Kidney epithelial cell (primary cell): Measurements from ENCODE around the gene PIEZO1. TPM values are rescaled to one million over a fixed set of nuclear protein-coding genes. Genes with fewer than 3 reads are reported as not detected.

ENCODE experiments used
- DNase-seq: peaks from one replicate; pipeline ENCODE4 v3.0.0-alpha.2; 2010; ENCODE audit warnings: low read depth
- H3K27me3 ChIP-seq: 2 replicates; pipeline ENCODE4 v1.6.0; 2011; ENCODE audit warnings: low read length; ENCODE audit not compliant: control insufficient read depth, insufficient read depth
- H3K36me3 ChIP-seq: 2 replicates; pipeline ENCODE4 v1.5.1; 2011; ENCODE audit warnings: low read length; ENCODE audit not compliant: control insufficient read depth, insufficient read depth
- H3K4me3 ChIP-seq: 2 replicates; pipeline ENCODE4 v1.5.1; 2011; ENCODE audit warnings: low read depth, mild to moderate bottlenecking, control low read depth, low read length
- total RNA-seq: library from RNA; depleted of rRNA; stranded (reverse); fragments of >200 nt; gene quantifications from 2 replicates; pipeline ENCODE4 v1.2.3, GENCODE V29; 2015
- TF ChIP-seq, protein P1 (sequence below): IDR thresholded peaks from 2 replicates; pipeline ENCODE4 v1.5.1; 2011; ENCODE audit warnings: mild to moderate bottlenecking, moderate library complexity, low read length, control low read depth, inconsistent platforms; ENCODE audit not compliant: insufficient read depth, poor library complexity, severe bottlenecking

The PIEZO1 gene
- total RNA-seq, 1 donor from 2014 or later: 309 TPM

DNA sequence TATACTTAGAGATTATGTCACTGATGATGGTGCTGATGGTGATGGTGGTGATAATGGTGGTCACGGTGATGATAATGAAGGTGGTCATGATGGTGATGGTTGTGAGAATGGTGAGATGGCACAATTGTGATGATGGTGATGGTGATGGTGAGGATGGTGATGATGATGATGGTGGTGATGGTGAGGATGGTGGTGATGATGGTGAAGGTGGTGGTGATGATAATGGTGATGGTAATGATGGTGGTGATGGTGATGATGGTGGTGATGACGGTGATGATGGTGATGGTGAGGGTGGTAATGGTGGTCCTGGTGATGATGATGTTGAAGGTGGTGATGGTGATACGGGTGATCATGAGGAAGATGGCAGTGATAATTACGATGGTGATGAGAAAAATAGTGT is 13.1 kb upstream of the PIEZO1 start:
- DNase-seq: no peak
- Histone ChIP-seq H3K27me3 (peaks cover 7% of the 10 kb centered on the region), H3K36me3 (no peaks in the 10 kb centered on the region), H3K4me3 (no peak overlapping the region)
- TF ChIP-seq, protein P1, sequence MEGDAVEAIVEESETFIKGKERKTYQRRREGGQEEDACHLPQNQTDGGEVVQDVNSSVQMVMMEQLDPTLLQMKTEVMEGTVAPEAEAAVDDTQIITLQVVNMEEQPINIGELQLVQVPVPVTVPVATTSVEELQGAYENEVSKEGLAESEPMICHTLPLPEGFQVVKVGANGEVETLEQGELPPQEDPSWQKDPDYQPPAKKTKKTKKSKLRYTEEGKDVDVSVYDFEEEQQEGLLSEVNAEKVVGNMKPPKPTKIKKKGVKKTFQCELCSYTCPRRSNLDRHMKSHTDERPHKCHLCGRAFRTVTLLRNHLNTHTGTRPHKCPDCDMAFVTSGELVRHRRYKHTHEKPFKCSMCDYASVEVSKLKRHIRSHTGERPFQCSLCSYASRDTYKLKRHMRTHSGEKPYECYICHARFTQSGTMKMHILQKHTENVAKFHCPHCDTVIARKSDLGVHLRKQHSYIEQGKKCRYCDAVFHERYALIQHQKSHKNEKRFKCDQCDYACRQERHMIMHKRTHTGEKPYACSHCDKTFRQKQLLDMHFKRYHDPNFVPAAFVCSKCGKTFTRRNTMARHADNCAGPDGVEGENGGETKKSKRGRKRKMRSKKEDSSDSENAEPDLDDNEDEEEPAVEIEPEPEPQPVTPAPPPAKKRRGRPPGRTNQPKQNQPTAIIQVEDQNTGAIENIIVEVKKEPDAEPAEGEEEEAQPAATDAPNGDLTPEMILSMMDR: no peak

DNA sequence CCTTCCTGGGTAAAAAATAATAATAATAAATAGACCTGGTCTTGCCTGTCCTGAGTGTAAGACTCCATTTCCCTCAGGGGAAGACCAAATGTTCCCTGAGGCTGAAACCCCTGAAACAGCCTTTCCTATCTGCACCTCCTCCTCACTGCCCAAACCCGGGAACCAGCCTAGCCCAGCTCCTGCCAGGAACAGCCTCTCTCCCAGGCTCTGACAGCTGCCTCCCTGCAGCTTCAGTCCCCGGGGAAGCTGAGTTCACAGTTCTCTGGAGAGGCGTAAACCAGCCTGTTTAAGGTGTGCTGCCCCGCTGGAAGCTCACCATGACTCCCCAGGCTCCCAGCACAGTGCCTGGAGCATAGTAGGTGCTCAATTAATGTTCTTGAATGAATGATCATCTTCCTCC is 11.3 kb upstream of the PIEZO1 start:
- H3K4me3 ChIP-seq: no peak overlapping the region
- peaks cover 7% of the 10 kb centered on the region for H3K27me3 ChIP-seq
- no peaks in the 10 kb centered on the region for H3K36me3 ChIP-seq
- TF ChIP-seq, protein P1: no peak
- no peak for DNase-seq

DNA sequence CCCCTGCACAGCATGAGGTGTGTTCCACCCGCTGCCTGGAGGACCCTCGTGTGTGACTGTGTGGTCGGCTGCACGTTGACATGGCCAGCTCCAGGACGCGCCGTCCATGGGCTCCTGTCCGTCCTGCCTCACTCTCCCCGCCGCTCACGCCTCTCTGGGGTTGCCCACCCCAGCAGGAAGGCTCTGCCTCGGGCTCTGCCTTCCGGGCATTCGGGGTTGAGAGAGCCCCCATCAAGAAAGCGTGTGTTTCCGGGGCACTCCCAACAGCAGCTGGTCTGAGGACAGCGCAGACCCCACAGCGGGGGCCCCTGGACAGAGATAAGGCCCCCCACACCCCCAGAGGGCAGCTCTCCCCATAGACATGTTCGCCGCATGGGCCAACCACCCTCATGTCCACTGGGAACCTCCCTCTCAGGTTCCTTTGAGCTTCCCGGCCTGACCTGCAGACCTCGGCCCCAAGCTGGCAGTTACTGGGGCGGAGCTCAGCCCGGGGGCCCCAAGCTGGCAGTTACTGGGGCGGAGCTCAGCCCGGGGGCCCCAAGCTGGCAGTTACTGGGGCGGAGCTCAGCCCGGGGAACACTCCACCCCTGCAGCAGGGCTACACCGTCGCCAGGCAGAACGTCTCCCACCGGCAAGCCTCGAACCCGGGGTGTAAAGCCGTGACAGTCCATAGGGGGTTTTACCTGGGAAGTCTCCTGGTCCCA is 8.4 kb upstream of the PIEZO1 start:
- H3K27me3 ChIP-seq: peaks cover 7% of the 10 kb centered on the region
- TF ChIP-seq, protein P1: no peak
- H3K36me3 ChIP-seq: no peaks in the 10 kb centered on the region
- DNase-seq: no peak
- H3K4me3 ChIP-seq: no peak overlapping the region

DNA sequence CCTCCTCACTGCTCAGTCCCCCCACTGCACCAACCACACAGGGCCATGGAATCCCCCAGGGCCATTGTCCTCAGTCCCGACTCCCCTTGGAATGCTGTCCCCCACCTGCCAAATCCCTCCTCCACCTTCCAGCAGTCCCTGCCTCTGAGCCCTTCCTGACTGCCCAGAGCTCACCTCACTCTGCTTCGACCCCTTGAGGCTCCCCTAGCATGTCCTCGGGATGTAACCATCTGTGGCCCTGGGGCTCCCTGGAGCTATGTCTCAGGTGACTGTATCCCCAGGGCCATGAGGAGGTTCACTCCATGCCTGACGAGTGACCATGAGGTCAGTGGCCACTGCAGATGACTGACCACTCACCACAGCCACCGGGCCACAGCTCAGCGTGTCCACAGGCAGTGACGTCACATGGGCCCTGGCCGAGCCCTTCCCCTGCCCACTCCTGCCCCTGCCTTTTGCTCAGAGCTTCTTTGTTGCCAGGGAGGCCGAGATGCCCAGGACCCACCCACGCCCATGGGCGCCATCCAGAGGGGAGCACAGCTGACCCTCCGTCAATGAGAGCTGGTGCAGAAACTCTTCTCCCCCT is 7.7 kb upstream of the PIEZO1 start:
- TF ChIP-seq, protein P1: no peak
- peaks cover 7% of the 10 kb centered on the region for H3K27me3 ChIP-seq
- H3K4me3 ChIP-seq: no peak overlapping the region
- no peak for DNase-seq
- no peaks in the 10 kb centered on the region for H3K36me3 ChIP-seq

DNA sequence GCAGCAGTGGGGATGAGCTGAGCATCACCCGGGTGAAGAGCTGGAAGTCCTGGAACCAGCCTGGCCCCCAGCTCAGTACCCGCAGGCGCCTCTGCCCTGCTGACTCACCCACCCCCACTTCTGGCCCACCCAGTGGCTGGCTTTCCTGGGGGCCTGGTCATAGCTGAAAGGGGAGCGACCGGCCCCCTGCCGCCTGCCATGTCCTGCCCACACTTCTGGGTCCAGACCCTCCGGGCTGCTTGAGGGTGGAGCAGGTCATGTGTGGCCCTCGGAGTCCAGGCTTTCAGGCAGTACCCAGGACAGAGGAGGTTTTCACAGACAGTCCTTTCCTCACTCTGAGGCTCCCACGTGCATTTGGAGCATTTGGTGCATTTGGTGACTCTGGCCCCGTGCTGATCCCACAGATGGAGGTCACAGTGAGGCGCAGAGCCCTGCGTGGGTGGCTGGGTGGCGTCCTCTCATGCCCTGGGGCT is 7.1 kb upstream of the PIEZO1 start:
- TF ChIP-seq, protein P1: no peak
- H3K27me3 ChIP-seq: peaks cover 7% of the 10 kb centered on the region
- H3K36me3 ChIP-seq: no peaks in the 10 kb centered on the region
- no peak overlapping the region for H3K4me3 ChIP-seq
- no peak for DNase-seq
